Osteocyte (in vitro differentiated cells): ENCODE measurements around the gene COQ8B. TPM values are rescaled to one million over a fixed set of nuclear protein-coding genes. Genes with fewer than 3 reads are reported as not detected.

Experiments
- DNase-seq: peaks from one replicate; pipeline ENCODE4 v3.0.0; 2021; ENCODE audit warnings: mixed read lengths; ENCODE audit not compliant: unreplicated experiment; ENCODE audit errors: extremely low spot score
- H3K27ac Mint-ChIP-seq: one replicate; pipeline ENCODE4 v1.8.0; 2021; ENCODE audit warnings: mild to moderate bottlenecking, mixed read lengths; ENCODE audit not compliant: unreplicated experiment
- H3K27me3 Mint-ChIP-seq: one replicate; pipeline ENCODE4 v1.8.0; 2021; ENCODE audit warnings: mixed read lengths; ENCODE audit not compliant: unreplicated experiment
- H3K36me3 Mint-ChIP-seq: one replicate; pipeline ENCODE4 v1.8.0; 2021; ENCODE audit warnings: mixed read lengths; ENCODE audit not compliant: unreplicated experiment
- H3K4me1 Mint-ChIP-seq: one replicate; pipeline ENCODE4 v1.8.0; 2021; ENCODE audit warnings: mixed read lengths; ENCODE audit not compliant: unreplicated experiment
- H3K4me3 Mint-ChIP-seq: one replicate; pipeline ENCODE4 v1.8.0; 2021; ENCODE audit warnings: mild to moderate bottlenecking, moderate library complexity, mixed read lengths; ENCODE audit not compliant: unreplicated experiment
- H3K9me3 Mint-ChIP-seq: one replicate; pipeline ENCODE4 v1.8.0; 2021; ENCODE audit warnings: mixed read lengths; ENCODE audit not compliant: unreplicated experiment
- CTCF ChIP-seq: fragments of 200-600 bp; sonication (generic); IDR thresholded peaks from 2 replicates; pipeline ENCODE4 v1.5.0; 2021; ENCODE audit warnings: antibody characterized with exemption, mild to moderate bottlenecking, moderate library complexity
- total RNA-seq: library from RNA; stranded (reverse); gene quantifications from 2 replicates; pipeline ENCODE4 v1.2.1, GENCODE V29; 2021

Gene COQ8B
- total RNA-seq, 1 donor from 2014 or later, result 42.0 TPM

DNA sequence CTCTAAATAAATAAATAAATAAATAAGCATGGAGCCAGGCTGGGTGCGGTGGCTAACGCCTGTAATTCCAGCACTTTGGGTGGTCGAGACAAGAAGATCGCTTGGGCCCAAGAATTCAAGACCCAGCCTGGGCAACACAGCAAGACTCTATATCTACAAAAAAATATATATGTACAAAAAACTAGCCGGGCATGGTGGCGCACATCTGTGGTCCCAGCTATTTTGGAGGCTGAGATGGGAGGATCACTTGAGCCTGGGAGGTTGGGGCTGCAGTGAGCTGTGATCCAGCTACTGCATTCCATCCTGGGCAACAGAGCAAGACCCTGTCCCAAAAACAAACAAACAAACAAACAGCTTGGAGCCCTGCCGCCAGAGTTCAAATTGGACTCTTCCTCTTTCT is 30.9 kb upstream of the COQ8B start:
- peaks cover 45% of the 10 kb centered on the region for H3K4me1 Mint-ChIP-seq
- H3K27ac Mint-ChIP-seq, result no peak overlapping the region
- no peak for TF ChIP-seq CTCF
- no peaks in the 10 kb centered on the region for H3K27me3 Mint-ChIP-seq
- no peak for DNase-seq
- H3K9me3 Mint-ChIP-seq, result no peaks in the 10 kb centered on the region
- H3K4me3 Mint-ChIP-seq, result no peak overlapping the region
- H3K36me3 Mint-ChIP-seq, result peaks cover under 1% of the 10 kb centered on the region

DNA sequence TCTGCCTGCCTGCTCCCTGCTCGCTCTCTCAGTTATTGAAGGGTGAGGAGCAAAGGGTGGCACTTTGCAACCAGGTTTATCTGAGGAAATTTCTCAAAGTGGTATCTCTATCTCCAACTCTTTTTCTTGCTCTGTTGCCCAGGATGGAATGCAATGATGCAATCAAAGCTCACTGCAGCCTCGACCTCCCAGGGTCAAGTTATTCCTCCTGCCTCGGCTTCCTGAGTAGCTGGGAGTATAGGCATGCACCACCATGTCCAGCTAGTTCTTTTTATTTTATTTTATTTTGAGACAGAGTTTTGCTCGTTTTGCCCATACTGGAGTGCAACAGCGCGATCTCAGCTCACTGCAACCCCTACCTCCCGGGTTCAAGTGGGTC is 28.7 kb upstream of the COQ8B start:
- H3K4me3 Mint-ChIP-seq, result peak overlapping the region; percentile 32
- no peaks in the 10 kb centered on the region for H3K9me3 Mint-ChIP-seq
- H3K36me3 Mint-ChIP-seq, result no peaks in the 10 kb centered on the region
- TF ChIP-seq CTCF, result no peak
- H3K27ac Mint-ChIP-seq, result peak overlapping the region; percentile 93
- DNase-seq, result no peak
- no peaks in the 10 kb centered on the region for H3K27me3 Mint-ChIP-seq
- peaks cover 37% of the 10 kb centered on the region for H3K4me1 Mint-ChIP-seq

- Mint-ChIP-seq H3K9me3 (no peaks in the 10 kb centered on the region), H3K4me3 (peak overlapping the region; percentile 32), H3K27ac (peak overlapping the region; percentile 93), H3K4me1 (peaks cover 32% of the 10 kb centered on the region), H3K36me3 (no peaks in the 10 kb centered on the region), H3K27me3 (no peaks in the 10 kb centered on the region)
- DNase-seq, result no peak
- no peak for TF ChIP-seq CTCF
Measured at GRCh38 chr19:40744554-40745401, 28.1 kb upstream of the COQ8B start.

GRCh38 chr19:40743926-40744325 is 27.2 kb upstream of the COQ8B start:
- Mint-ChIP-seq H3K9me3 (no peaks in the 10 kb centered on the region), H3K4me1 (peaks cover 27% of the 10 kb centered on the region), H3K27me3 (no peaks in the 10 kb centered on the region), H3K36me3 (peaks cover 4% of the 10 kb centered on the region), H3K27ac (peak overlapping the region; percentile 50), H3K4me3 (no peak overlapping the region)
- TF ChIP-seq CTCF, result no peak
- DNase-seq, result no peak

DNA sequence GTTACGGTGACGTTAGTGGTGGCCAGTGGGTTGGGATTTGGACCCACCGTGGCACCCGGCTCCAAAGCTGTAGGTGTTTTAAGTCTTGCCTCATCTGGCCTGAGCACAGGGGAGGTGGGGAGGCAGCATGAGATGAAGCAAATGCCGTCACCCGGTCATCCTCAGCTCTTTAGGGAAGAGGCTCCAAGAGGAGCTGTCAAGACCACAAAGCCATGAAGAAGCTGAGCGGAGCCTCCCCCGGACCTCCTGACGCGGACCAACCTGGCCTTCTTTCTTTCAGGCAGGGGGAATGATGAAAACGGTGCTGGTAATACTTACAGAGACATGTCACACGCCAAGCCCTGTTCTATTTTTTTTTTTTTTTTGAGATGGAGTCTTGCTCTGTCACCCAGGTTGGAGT is 26.2 kb upstream of the COQ8B start:
- Mint-ChIP-seq H3K27ac (no peak overlapping the region), H3K9me3 (no peaks in the 10 kb centered on the region), H3K4me1 (peaks cover 21% of the 10 kb centered on the region), H3K36me3 (peaks cover 6% of the 10 kb centered on the region), H3K27me3 (no peaks in the 10 kb centered on the region), H3K4me3 (no peak overlapping the region)
- TF ChIP-seq CTCF, result no peak
- DNase-seq, result no peak
